RPMI8226 (cell line): ENCODE data around the gene NR2E3.

ENCODE experiments used
- DNase-seq: peaks from one replicate; pipeline ENCODE4 v3.0.0-alpha.2; 2015

The NR2E3 gene

GRCh38 chr15:71792521-71792920 lies 17.8 kb upstream of the NR2E3 start:
- DNase-seq: no peak

GRCh38 chr15:71798641-71799040 lies 11.7 kb upstream of the NR2E3 start:
- no peak for DNase-seq

GRCh38 chr15:71800190-71800589 lies 10.2 kb upstream of the NR2E3 start:
- DNase-seq: no peak

- DNase-seq: peak; percentile 71
Observed at GRCh38 chr15:71800835-71801745, 9.3 kb upstream of the NR2E3 start.

GRCh38 chr15:71801935-71802655 lies 8.3 kb upstream of the NR2E3 start:
- no peak for DNase-seq

GRCh38 chr15:71802770-71803169 lies 7.6 kb upstream of the NR2E3 start:
- peak; percentile 81 for DNase-seq

GRCh38 chr15:71804226-71804625 lies 6.1 kb upstream of the NR2E3 start:
- peak; percentile 75 for DNase-seq

- DNase-seq: peak; percentile 87
Observed at GRCh38 chr15:71804695-71805470, 5.5 kb upstream of the NR2E3 start.

- peak; percentile 26 for DNase-seq
Observed at GRCh38 chr15:71806452-71806931, 3.9 kb upstream of the NR2E3 start.

- DNase-seq: no peak
Observed at GRCh38 chr15:71807125-71807629, 3.2 kb upstream of the NR2E3 start.

- no peak for DNase-seq
Observed at GRCh38 chr15:71807691-71808091, 2.7 kb upstream of the NR2E3 start.

GRCh38 chr15:71808311-71809020 lies 1.9 kb upstream of the NR2E3 start:
- no peak for DNase-seq

- no peak for DNase-seq
Observed at GRCh38 chr15:71809346-71809745, 1.0 kb upstream of the NR2E3 start.

- DNase-seq: no peak
Observed at GRCh38 chr15:71811036-71811736, 832 bp downstream of the NR2E3 start.

- no peak for DNase-seq
Observed at GRCh38 chr15:71811752-71812735, 1.7 kb downstream of the NR2E3 start.

- DNase-seq: no peak
Observed at GRCh38 chr15:71812966-71813722, 2.8 kb downstream of the NR2E3 start.

- DNase-seq: no peak
Observed at GRCh38 chr15:71813723-71814470, 3.5 kb downstream of the NR2E3 start.

GRCh38 chr15:71815301-71815700 lies 4.9 kb downstream of the NR2E3 start:
- DNase-seq: no peak

GRCh38 chr15:71817351-71817750 lies 7.0 kb downstream of the NR2E3 start:
- no peak for DNase-seq
